ENCODE measurements around the gene IP6K3.

The IP6K3 gene

GRCh38 chr6:33777398-33778388 is 31.0 kb upstream of the IP6K3 start:
- DNase-seq, result no peak

- no peak for DNase-seq
Measured at GRCh38 chr6:33776764-33777163, 30.1 kb upstream of the IP6K3 start.

GRCh38 chr6:33776186-33776585 is 29.5 kb upstream of the IP6K3 start:
- DNase-seq, result no peak

- DNase-seq, result no peak
Measured at GRCh38 chr6:33774774-33775173, 28.1 kb upstream of the IP6K3 start.

GRCh38 chr6:33772902-33773472 is 26.3 kb upstream of the IP6K3 start:
- DNase-seq, result no peak

GRCh38 chr6:33772082-33772830 is 25.6 kb upstream of the IP6K3 start:
- DNase-seq, result no peak

GRCh38 chr6:33771146-33772081 is 24.7 kb upstream of the IP6K3 start:
- DNase-seq, result peak; percentile 75

GRCh38 chr6:33770833-33771145 is 24.1 kb upstream of the IP6K3 start:
- no peak for DNase-seq

DNA sequence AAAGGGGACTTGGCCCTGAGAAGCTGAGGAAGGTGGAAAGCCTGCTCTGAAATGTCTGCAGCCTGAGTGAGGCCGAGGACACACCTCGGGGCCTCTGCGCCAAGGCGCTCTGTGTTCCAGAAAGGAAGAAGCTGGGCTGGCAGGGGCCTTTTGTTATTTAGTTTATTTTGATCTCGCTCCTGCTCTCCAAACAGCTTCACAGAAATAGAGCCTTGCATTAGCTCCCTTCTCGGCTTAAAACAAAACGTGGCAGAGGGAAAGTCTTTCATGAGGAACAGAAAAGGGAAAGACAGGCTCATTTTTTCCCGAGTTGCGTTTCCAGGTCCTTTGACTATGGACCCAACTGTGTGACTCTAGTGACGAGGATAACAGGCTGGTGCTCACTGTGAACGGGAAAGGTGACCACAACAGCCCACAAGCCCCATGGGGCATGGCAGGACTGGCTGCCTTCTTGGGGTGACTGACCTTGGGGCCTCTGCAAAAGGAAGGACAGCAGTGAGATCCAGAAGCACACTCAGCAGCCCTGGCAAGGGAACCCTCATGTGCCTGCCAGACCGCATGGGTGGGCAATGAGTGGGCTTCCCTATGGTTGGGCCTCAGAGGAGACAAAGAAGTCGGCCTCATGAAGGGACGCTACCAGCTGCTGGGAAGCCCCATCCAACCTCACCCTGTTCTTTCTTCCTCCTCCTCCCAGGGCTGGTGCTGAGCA is 23.6 kb upstream of the IP6K3 start:
- no peak for DNase-seq

DNA sequence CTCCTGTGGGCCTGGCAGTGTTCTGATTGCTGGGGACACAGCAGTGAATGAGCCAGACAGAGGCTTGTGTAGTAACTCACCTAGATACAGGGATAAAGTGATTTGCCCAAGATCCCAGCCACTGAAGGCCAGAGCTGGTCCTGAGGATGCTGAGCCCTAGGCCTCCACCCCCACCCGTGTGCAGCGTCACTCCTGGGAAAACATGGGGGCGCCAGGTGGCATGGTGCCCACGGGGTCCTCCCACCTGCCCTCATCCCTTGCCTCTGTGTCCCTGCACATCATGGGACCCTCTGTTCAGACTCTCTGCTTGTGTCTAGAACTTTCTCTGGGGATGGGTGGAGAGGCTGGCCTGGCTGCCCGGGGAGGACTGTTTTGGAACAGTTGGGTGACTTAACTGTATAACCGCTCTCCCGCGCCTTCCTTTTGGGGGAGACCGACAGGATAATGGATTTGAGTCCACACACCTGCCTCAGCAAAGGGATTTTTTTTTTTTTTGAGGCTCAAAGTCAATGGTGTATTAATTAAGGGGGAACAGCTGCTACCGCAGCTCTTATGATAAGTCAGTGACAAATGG is 22.6 kb upstream of the IP6K3 start:
- no peak for DNase-seq

DNA sequence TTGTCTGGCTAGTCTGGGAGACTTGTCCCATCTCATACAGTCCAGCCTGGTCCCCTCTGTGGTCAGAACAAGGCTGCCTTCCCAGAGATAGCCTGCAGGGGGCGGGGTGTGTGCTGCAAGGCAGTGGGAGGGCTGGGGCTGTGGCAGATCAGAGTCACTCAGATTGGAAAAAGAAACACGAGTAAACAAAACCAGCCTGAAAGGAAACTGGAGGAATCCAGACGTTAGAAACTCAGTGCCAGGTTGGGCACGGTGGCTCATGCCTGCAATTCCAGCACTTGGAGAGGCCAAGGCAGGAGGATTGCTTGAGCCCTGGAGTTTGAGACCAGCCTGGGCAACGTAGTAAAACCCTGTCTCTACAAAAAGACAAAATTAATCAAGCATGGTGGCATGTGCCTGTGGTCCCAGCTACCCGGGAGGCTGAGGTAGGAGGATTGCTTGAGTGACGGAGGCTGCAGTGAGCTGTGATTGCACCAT is 22.0 kb upstream of the IP6K3 start:
- DNase-seq, result no peak

DNA sequence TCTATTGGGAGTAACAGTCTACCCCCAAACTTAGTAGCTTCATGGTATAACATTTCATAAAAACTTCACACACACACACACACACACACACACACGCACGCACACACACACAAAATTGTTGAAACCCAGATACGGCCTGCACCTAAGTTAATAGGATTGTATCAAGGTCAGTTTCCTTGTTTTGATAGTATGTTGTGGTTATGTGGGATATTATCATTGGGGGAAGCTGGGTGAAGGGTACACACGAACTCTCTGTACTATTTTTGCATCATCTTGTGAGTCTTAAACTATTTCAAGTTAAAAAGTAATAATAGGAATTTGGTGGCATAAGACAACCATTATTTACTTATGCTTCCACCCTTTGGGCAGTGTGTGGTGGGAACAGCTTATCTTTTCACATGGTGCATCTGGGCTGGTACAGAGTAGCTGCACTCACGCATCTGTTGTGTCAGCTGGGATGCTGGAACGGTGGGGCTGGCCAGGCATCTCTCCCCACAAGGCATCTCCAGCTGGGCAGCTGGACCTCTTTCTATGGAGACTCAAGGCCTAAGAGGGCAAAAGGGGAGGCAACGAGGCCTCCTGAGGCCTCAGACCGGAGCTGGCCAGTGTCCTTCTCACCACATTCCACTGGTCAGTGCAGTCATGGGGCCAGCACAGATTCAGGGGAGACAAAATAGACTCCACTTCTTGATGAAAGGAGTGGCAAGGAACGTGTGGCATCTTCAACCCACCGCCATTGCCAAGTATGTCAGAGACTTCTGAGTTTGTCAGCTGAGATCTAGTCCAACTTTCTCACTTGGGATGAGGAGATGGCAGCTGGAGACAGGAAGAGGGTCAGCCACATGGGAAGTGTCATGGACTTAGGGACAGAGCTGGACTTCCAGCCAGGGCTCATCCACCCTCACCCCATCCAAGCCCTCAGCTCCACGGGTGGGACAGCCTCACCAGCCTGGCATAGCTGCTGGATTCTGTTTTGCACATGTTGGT is 20.5 kb upstream of the IP6K3 start:
- no peak for DNase-seq

GRCh38 chr6:33765368-33765767 is 18.7 kb upstream of the IP6K3 start:
- no peak for DNase-seq

GRCh38 chr6:33764036-33764435 is 17.3 kb upstream of the IP6K3 start:
- no peak for DNase-seq

DNA sequence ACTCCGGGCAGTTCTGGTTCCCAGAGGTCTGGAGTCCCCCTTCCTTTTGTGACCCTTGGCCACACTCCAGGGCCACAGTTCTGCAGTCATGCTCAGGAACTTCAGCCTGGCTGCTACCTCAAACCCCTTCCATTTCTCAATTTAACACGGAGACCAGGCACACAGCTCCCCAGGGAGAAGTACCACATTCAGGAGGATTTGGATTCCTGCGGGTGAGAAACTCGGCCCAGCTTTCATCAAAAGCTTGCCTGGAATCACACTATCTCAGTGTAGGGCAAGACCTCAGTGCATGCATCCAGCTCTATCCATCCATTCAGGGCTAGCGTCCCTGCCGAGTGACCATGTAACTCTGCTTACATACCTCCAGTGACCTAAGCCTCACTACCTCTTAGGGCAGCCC is 16.8 kb upstream of the IP6K3 start:
- DNase-seq, result no peak

DNA sequence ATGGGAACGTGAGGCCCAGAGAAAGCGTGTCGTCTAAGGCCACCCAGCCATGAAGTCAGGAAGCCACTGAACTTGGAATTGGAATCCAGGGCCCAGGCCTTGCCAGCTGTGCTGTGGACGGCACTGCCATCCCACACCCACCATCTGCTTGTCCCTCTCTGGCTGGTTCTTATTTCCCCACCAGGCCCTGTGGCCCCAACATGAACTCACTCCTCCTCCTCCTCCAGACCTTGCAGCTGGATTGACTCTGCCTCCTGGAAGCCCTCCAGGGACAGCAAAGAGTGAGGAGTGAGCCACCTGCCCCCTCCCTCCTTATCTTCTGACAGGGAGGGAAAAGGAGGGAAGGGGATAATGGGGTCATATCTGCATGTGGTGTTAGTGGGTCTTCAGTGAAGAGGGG is 16.0 kb upstream of the IP6K3 start:
- DNase-seq, result no peak

DNA sequence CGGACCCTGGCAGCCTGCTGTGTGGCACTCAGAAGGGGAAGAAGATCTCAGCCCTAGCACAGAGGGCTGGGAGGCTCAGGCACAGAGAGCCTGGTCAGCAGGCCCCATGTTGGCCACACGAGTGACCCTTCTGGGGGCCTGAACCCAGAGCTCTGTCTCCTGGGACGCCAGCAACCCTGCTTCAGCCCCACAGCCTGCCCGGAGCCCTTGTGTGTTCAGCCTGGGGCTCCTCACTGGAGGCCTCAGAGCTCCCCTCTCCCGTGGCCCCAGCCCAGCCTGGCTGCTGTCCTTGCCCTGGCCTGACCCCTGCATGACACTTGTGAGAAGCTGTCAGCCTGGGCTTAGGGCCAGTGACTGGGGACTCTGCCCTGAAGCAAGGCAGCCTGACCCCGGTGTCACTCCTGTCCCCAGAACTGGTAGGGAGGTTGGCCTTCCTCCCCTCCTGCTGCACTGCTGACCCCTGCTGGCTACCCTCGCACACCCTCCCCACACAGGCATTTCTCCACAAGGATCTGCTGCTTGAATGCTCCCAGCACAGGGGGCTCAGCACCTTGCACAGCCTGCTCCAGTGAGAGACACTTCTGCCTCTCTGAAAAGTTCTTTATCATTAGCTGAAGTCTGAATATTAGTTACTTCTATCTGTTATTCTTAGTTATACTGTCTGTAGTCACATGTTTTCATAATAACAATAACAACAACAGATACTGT is 15.4 kb upstream of the IP6K3 start:
- DNase-seq, result no peak

DNA sequence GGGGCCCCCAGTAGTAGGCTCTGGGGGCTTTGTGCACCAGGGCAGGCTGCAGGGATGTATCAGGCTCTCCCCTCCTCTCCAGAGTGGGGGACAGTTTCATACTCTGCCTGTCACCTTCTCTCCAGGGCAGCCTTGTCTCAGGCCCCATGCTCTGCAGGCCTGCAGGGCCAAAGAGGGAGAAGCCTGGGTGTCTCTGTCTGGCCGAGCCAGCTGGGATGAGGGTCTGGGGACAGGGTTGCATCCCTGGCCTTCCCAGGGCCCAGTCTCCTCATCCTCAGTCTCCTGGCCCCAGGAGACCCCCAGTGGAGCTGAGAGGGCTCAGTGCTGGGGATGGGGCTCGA is 14.8 kb upstream of the IP6K3 start:
- DNase-seq, result no peak

GRCh38 chr6:33759887-33760629 is 13.4 kb upstream of the IP6K3 start:
- no peak for DNase-seq

All from NCI-H2107 (cell line).